ENCODE measurements around the gene CASK. TPM values are rescaled to one million over a fixed set of nuclear protein-coding genes. Genes with fewer than 3 reads are reported as not detected.

The CASK gene
- total RNA-seq, 1 experiment from 2014 or later, result 33.5 TPM

GRCh38 chrX:41707218-41707617 lies 216.1 kb downstream of the CASK start:
- intact Hi-C loops (cut with micrococcal nuclease; ENCODE audit: unreplicated experiment), result no loop called here
- ATAC-seq, result no peak
- BruUV-seq (replicated peaks), result no TSS peak
- ChIA-PET CTCF (no interaction called here), POLR2A (no interaction called here)
- Histone ChIP-seq H3K36me3 (ENCODE audit: control insufficient read depth, insufficient read depth, low read length) (no peaks in the 10 kb centered on the region), H3K4me3 (ENCODE audit: low read depth in 2 of 2, low read length in 2 of 2) (no peak overlapping the region), H3K4me1 (ENCODE audit: control insufficient read depth, insufficient read depth, low read length) (no peaks in the 10 kb centered on the region), H3K9me3 (ENCODE audit: control insufficient read depth, insufficient read depth, low read depth, low read length) (no peaks in the 10 kb centered on the region), H3K27ac (ENCODE audit: low read length) (no peak overlapping the region), H3K27me3 (ENCODE audit: control insufficient read depth, insufficient read depth, low read length) (no peaks in the 10 kb centered on the region)
- DNase-seq (ENCODE audit: low read depth, low spot score), result no peak
- in situ Hi-C loops (cut with HindIII; ENCODE audit: low pct_unique_long_range_greater_than_20kb, low sequenced_read_pairs), result no loop called here
- TF ChIP-seq TCF7L2 (IDR thresholded peaks at IDR 0.05; ENCODE audit: low read depth, low read length) (no peak), SIN3A (IDR thresholded peaks at IDR 0.05; ENCODE audit: borderline replicate concordance, insufficient read depth, low read depth, low read length) (no peak), POLR2AphosphoS5 (IDR thresholded peaks at IDR 0.05; ENCODE audit: low read depth, low read length) (no peak)
- TF ChIP-seq, protein P1, sequence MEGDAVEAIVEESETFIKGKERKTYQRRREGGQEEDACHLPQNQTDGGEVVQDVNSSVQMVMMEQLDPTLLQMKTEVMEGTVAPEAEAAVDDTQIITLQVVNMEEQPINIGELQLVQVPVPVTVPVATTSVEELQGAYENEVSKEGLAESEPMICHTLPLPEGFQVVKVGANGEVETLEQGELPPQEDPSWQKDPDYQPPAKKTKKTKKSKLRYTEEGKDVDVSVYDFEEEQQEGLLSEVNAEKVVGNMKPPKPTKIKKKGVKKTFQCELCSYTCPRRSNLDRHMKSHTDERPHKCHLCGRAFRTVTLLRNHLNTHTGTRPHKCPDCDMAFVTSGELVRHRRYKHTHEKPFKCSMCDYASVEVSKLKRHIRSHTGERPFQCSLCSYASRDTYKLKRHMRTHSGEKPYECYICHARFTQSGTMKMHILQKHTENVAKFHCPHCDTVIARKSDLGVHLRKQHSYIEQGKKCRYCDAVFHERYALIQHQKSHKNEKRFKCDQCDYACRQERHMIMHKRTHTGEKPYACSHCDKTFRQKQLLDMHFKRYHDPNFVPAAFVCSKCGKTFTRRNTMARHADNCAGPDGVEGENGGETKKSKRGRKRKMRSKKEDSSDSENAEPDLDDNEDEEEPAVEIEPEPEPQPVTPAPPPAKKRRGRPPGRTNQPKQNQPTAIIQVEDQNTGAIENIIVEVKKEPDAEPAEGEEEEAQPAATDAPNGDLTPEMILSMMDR (IDR thresholded peaks at IDR 0.05), result no peak
- TF ChIP-seq, protein P2, sequence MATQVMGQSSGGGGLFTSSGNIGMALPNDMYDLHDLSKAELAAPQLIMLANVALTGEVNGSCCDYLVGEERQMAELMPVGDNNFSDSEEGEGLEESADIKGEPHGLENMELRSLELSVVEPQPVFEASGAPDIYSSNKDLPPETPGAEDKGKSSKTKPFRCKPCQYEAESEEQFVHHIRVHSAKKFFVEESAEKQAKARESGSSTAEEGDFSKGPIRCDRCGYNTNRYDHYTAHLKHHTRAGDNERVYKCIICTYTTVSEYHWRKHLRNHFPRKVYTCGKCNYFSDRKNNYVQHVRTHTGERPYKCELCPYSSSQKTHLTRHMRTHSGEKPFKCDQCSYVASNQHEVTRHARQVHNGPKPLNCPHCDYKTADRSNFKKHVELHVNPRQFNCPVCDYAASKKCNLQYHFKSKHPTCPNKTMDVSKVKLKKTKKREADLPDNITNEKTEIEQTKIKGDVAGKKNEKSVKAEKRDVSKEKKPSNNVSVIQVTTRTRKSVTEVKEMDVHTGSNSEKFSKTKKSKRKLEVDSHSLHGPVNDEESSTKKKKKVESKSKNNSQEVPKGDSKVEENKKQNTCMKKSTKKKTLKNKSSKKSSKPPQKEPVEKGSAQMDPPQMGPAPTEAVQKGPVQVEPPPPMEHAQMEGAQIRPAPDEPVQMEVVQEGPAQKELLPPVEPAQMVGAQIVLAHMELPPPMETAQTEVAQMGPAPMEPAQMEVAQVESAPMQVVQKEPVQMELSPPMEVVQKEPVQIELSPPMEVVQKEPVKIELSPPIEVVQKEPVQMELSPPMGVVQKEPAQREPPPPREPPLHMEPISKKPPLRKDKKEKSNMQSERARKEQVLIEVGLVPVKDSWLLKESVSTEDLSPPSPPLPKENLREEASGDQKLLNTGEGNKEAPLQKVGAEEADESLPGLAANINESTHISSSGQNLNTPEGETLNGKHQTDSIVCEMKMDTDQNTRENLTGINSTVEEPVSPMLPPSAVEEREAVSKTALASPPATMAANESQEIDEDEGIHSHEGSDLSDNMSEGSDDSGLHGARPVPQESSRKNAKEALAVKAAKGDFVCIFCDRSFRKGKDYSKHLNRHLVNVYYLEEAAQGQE (IDR thresholded peaks at IDR 0.05; ENCODE audit: insufficient read depth in 1 of 2, low read depth in 2 of 2, low read length in 1 of 2), result no peak

DNA sequence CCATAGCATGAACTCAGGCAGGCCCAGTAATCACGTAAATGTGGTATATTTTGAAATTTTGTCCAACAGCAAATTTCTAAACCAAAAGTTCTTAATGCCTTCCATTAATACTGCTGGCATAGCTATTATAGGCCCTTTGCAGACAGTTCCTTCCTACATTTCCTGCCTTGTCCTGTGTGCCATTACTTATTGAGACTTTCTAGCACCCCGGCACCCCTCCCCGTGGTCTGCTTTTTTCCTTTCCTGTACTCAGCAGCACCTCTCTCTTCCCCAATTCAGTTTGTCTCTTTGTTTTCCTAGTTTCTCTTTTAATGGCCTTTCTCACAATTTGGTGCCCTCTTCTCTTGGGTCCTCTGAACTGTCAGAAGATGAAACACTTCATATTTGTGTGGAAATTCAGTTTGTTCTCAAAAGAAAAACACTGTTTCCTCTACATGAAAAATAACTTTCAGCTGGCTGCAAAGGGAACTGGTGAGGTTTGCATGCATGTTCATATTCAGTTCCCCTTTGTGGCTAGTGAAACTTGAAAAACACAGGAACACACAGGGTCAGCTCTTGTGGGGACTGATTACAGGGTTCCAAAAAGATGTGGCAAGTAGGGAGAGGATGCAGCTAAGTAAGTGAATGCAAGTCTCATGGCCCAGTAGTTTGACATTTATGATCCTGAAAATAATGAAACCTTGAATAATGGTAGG lies 217.5 kb downstream of the CASK start:
- H3K4me3 ChIP-seq (ENCODE audit: low read depth in 2 of 2, low read length in 2 of 2), result no peak overlapping the region
- CTCF ChIA-PET, result no interaction called here
- DNase-seq (ENCODE audit: low read depth, low spot score), result no peak
- TF ChIP-seq POLR2AphosphoS5 (IDR thresholded peaks at IDR 0.05; ENCODE audit: low read depth, low read length), result no peak
- no peak for TF ChIP-seq TCF7L2 (IDR thresholded peaks at IDR 0.05; ENCODE audit: low read depth, low read length)
- TF ChIP-seq, protein P2 (IDR thresholded peaks at IDR 0.05; ENCODE audit: insufficient read depth in 1 of 2, low read depth in 2 of 2, low read length in 1 of 2), result no peak
- TF ChIP-seq, protein P1 (IDR thresholded peaks at IDR 0.05), result no peak
- TF ChIP-seq SIN3A (IDR thresholded peaks at IDR 0.05; ENCODE audit: borderline replicate concordance, insufficient read depth, low read depth, low read length), result no peak
- in situ Hi-C loops (cut with HindIII; ENCODE audit: low pct_unique_long_range_greater_than_20kb, low sequenced_read_pairs) (no loop called here), intact Hi-C loops (cut with micrococcal nuclease; ENCODE audit: unreplicated experiment) (no loop called here)
- H3K27ac ChIP-seq (ENCODE audit: low read length), result no peak overlapping the region
- H3K27me3 ChIP-seq (ENCODE audit: control insufficient read depth, insufficient read depth, low read length), result no peaks in the 10 kb centered on the region
- no peak for ATAC-seq
- POLR2A ChIA-PET, result no interaction called here
- no peaks in the 10 kb centered on the region for H3K36me3 ChIP-seq (ENCODE audit: control insufficient read depth, insufficient read depth, low read length)
- no peaks in the 10 kb centered on the region for H3K9me3 ChIP-seq (ENCODE audit: control insufficient read depth, insufficient read depth, low read depth, low read length)
- BruUV-seq (replicated peaks), result no TSS peak
- H3K4me1 ChIP-seq (ENCODE audit: control insufficient read depth, insufficient read depth, low read length), result no peaks in the 10 kb centered on the region

All from Panc1 (cell line).